ENCODE results near the gene MRPL49. TPM values are rescaled to one million over a fixed set of nuclear protein-coding genes. Genes with fewer than 3 reads are reported as not detected.

Gene MRPL49
- total and polyA plus RNA-seq, 9 of the 15 experiments (the other 6 are each of a cell fraction or from before 2014, with no cell fraction given) = 74.3 to 132 (median 91.2) TPM

- Histone ChIP-seq H3K4me2 (ENCODE audit: insufficient read depth, low read length) (no peak overlapping the region), H3K79me2 (ENCODE audit: control insufficient read depth, insufficient read depth, low read length) (peaks cover 7% of the 10 kb centered on the region; the same call in 1 of the 3 replicates), H3K9ac (ENCODE audit: insufficient read depth in 1 of 2, low read depth in 2 of 2, low read length in 2 of 2) (no peak overlapping the region), H3K27me3 (ENCODE audit: control insufficient read depth in 2 of 2, insufficient read depth in 2 of 2, low read length in 2 of 2) (no peaks in the 10 kb centered on the region), H3K9me3 (replicated peaks; ENCODE audit: control insufficient read depth, insufficient read depth, low read depth, low read length) (no peaks in the 10 kb centered on the region), H3K4me3 (no peak overlapping the region), H3K27ac (ENCODE audit: extremely low read depth, low read depth, low read length) (no peak overlapping the region), H3K4me1 (replicated peaks in 1 of 2; ENCODE audit: control insufficient read depth in 2 of 2, insufficient read depth in 2 of 2, low read length in 2 of 2) (peaks cover under 1 to 3% of the 10 kb centered on the region in 2 experiments; a peak in 3 of 5 replicates), H3K9me1 (ENCODE audit: control insufficient read depth, insufficient read depth, low read length) (no peaks in the 10 kb centered on the region), H3K36me3 (ENCODE audit: control insufficient read depth, insufficient read depth, low read length) (peaks cover 25% of the 10 kb centered on the region; the same call in 2 of the 3 replicates), H2AFZ (ENCODE audit: low read depth, low read length) (no peak overlapping the region), H4K20me1 (replicated peaks; ENCODE audit: control insufficient read depth, insufficient read depth, low read length) (no peaks in the 10 kb centered on the region)
- ATAC-seq (no peak), DNase-seq (ENCODE audit: extremely low read depth in 1 of 4, low spot score in 3 of 4) (no peak), FAIRE-seq (no peak)
- CTCF ChIA-PET (ENCODE audit: low intra/inter-chr PET ratio) = no interaction called here
- TF ChIP-seq STAT5A (IDR thresholded peaks at IDR 0.05; ENCODE audit: borderline replicate concordance, low read length) (no peak), E2F4 (CRISPR knock-in tag; IDR thresholded peaks at IDR 0.05; ENCODE audit: low read depth) (no peak), DLX4 (CRISPR knock-in tag; IDR thresholded peaks at IDR 0.05) (no peak)
- no TSS peak for BruUV-seq (replicated peaks)
- POLR2A ChIA-PET = interaction anchor here (0.6 to 1.1 kb wide), 4 partner anchors 8 to 122 kb away, joined by 3 read pairs; partner anchors contain the start of gene VPS51
- in situ Hi-C loops (cut with MboI) (no loop called here), intact Hi-C loops (cut with micrococcal nuclease) (no loop called here)
Measured at GRCh38 chr11:65103476-65103875, 18.6 kb upstream of the MRPL49 start.

GRCh38 chr11:65104628-65105027 lies 17.5 kb upstream of the MRPL49 start:
- in situ Hi-C loops (cut with MboI) (no loop called here), intact Hi-C loops (cut with micrococcal nuclease) (no loop called here)
- Histone ChIP-seq H2AFZ (ENCODE audit: low read depth, low read length) (no peak overlapping the region), H3K4me2 (ENCODE audit: insufficient read depth, low read length) (no peak overlapping the region), H3K9me3 (replicated peaks; ENCODE audit: control insufficient read depth, insufficient read depth, low read depth, low read length) (no peaks in the 10 kb centered on the region), H3K4me1 (replicated peaks in 1 of 2; ENCODE audit: control insufficient read depth in 2 of 2, insufficient read depth in 2 of 2, low read length in 2 of 2) (peaks cover 0 to 8% of the 10 kb centered on the region in 2 experiments; a peak in 1 of 5 replicates), H3K9me1 (ENCODE audit: control insufficient read depth, insufficient read depth, low read length) (no peaks in the 10 kb centered on the region), H3K27me3 (ENCODE audit: control insufficient read depth in 2 of 2, insufficient read depth in 2 of 2, low read length in 2 of 2) (no peaks in the 10 kb centered on the region), H4K20me1 (replicated peaks; ENCODE audit: control insufficient read depth, insufficient read depth, low read length) (no peaks in the 10 kb centered on the region), H3K4me3 (no peak overlapping the region), H3K79me2 (ENCODE audit: control insufficient read depth, insufficient read depth, low read length) (peaks cover 5% of the 10 kb centered on the region; the same call in 1 of the 3 replicates), H3K36me3 (ENCODE audit: control insufficient read depth, insufficient read depth, low read length) (peaks cover 34% of the 10 kb centered on the region; the same call in 2 of the 3 replicates), H3K9ac (ENCODE audit: insufficient read depth in 1 of 2, low read depth in 2 of 2, low read length in 2 of 2) (no peak overlapping the region), H3K27ac (ENCODE audit: extremely low read depth, low read depth, low read length) (no peak overlapping the region)
- FAIRE-seq (no peak), ATAC-seq (no peak), DNase-seq (ENCODE audit: extremely low read depth in 1 of 4, low spot score in 3 of 4) (no peak)
- ChIA-PET CTCF (ENCODE audit: low intra/inter-chr PET ratio) (no interaction called here), POLR2A (interaction anchor here (1.2 kb wide), 1 partner anchor 8 kb away, joined by 5 read pairs; no protein-coding TSS in a partner anchor)
- TF ChIP-seq ELF4 (CRISPR knock-in tag; IDR thresholded peaks at IDR 0.05) = no peak
- TF ChIP-seq BRD4 (IDR thresholded peaks at IDR 0.05) = no peak
- no peak for TF ChIP-seq GABPB2 (CRISPR knock-in tag; conservative IDR thresholded peaks at IDR 0.05)
- TF ChIP-seq HDGF (IDR thresholded peaks at IDR 0.05) = no peak
- TF ChIP-seq NFXL1 (CRISPR knock-in tag; IDR thresholded peaks at IDR 0.05) = no peak
- TF ChIP-seq POLR2A (conservative IDR thresholded peaks at IDR 0.05) = no peak
- TF ChIP-seq ZNF174 (CRISPR knock-in tag; IDR thresholded peaks at IDR 0.05) = no peak
- BruUV-seq (replicated peaks) = no TSS peak
- 70% methylated on average over 4 of the region's 4 CpGs for WGBS (ENCODE audit: insufficient coverage, low coverage, missing lambda C conversion rate)
